Measurements from ENCODE around the gene ZNF653. TPM values are rescaled to one million over a fixed set of nuclear protein-coding genes. Genes with fewer than 3 reads are reported as not detected.
"Not testable (repeated sequence)": the region's sequence is repeated elsewhere in the genome, so short reads cannot be mapped to it uniquely, and the experiment has no call there.

ZNF653 gene
- total RNA-seq, 1 donor from 2014 or later = 14.1 TPM

DNA sequence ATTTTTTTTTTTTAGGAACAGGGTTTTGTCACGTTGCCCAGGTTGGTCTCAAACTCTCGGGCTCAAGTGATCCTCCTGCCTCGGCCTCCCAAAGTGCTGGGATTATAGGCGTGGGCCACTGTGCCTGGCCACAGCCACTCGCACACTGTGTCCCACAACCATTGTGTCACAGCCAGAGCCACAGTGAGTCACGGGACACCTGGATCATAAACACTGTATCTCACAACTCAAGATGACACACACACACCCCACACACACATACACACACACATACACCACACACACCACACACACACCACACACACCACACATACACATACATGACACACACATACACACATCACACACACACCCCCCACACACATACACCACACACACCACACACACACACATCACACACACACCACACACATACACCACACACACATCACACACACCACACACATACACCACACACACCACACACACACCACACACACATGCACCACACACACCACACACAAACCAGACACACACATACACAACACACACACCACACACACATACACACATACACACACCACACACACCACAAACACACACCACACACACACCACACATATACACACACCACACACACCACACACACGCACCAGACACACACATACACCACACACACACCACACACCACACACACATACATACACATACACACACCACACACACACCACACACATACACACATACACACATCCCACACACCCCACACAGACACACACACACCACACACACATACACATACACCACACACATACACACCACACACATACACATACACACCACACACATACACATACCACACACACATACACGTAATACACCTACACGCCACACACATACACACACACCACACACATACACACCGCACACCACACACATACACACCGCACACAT lies 41.0 kb downstream of the ZNF653 start:
- H3K4me3 Mint-ChIP-seq = no peak overlapping the region
- H3K27ac Mint-ChIP-seq = no peak overlapping the region
- no peaks in the 10 kb centered on the region for H3K4me1 Mint-ChIP-seq
- TF ChIP-seq, protein P1, sequence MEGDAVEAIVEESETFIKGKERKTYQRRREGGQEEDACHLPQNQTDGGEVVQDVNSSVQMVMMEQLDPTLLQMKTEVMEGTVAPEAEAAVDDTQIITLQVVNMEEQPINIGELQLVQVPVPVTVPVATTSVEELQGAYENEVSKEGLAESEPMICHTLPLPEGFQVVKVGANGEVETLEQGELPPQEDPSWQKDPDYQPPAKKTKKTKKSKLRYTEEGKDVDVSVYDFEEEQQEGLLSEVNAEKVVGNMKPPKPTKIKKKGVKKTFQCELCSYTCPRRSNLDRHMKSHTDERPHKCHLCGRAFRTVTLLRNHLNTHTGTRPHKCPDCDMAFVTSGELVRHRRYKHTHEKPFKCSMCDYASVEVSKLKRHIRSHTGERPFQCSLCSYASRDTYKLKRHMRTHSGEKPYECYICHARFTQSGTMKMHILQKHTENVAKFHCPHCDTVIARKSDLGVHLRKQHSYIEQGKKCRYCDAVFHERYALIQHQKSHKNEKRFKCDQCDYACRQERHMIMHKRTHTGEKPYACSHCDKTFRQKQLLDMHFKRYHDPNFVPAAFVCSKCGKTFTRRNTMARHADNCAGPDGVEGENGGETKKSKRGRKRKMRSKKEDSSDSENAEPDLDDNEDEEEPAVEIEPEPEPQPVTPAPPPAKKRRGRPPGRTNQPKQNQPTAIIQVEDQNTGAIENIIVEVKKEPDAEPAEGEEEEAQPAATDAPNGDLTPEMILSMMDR (IDR thresholded peaks at IDR 0.05) = no peak
- CTCF ChIA-PET = no interaction called here
- no peak for DNase-seq
- intact Hi-C loops (cut with micrococcal nuclease) = no loop called here
- H3K9me3 Mint-ChIP-seq = no peaks in the 10 kb centered on the region
- no peaks in the 10 kb centered on the region for H3K36me3 Mint-ChIP-seq (ENCODE audit: low read depth)
- H3K27me3 Mint-ChIP-seq = peaks cover 10% of the 10 kb centered on the region
- POLR2A ChIA-PET = no interaction called here
- no peak for ATAC-seq (ENCODE audit: low read depth)

DNA sequence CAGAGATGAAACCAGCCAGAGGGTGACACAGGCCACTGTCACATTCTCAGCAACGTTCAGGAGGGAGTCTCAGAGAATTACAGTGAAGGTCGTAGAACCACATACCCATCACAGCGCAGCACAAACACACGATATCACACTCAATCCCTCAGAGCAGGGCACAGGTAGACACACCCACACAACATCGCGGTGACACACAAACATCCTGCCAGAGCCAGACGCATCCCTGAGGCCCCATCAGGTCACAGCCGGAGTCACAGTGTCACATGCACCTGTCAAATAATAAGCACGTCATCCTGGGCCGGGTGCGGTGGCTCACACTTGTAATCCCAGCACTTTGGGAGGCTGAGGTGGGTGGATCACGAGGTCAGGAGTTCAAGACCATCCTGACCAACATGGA lies 42.2 kb downstream of the ZNF653 start:
- ATAC-seq (ENCODE audit: low read depth) (no peak), DNase-seq (no peak)
- TF ChIP-seq, protein P1 (IDR thresholded peaks at IDR 0.05) = no peak
- Mint-ChIP-seq H3K27ac (no peak overlapping the region), H3K36me3 (ENCODE audit: low read depth) (no peaks in the 10 kb centered on the region), H3K9me3 (no peaks in the 10 kb centered on the region), H3K4me1 (no peaks in the 10 kb centered on the region), H3K27me3 (peaks cover 11% of the 10 kb centered on the region), H3K4me3 (no peak overlapping the region)
- intact Hi-C loops (cut with micrococcal nuclease) = no loop called here
- ChIA-PET CTCF (no interaction called here), POLR2A (no interaction called here)

DNA sequence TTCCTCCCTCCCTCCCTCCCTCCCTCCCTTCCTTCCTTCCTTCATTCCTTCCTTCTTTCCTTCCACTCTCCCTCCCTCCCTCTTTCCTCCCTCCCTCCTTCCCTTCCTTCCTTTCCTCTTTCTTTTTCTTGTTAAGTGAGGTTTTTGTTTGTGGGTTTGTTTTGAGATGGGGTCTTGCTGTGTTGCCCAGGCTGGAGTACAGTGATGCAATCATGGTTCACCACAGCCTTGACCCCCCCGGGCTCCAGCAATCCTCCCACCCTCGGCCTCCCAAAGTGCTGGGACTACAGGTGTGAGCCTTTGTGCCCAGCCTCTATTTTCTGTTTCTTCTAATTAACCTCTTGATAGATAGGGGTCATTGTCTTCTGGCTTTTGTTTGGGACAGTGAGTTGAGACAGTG lies 44.2 kb downstream of the ZNF653 start:
- Mint-ChIP-seq H3K9me3 (no peaks in the 10 kb centered on the region), H3K27ac (no peak overlapping the region), H3K27me3 (peaks cover 13% of the 10 kb centered on the region), H3K4me1 (no peaks in the 10 kb centered on the region), H3K4me3 (no peak overlapping the region), H3K36me3 (ENCODE audit: low read depth) (no peaks in the 10 kb centered on the region)
- ATAC-seq (ENCODE audit: low read depth) (no peak), DNase-seq (no peak)
- TF ChIP-seq, protein P1 (IDR thresholded peaks at IDR 0.05) = no peak
- ChIA-PET CTCF (no interaction called here), POLR2A (no interaction called here)
- intact Hi-C loops (cut with micrococcal nuclease) = no loop called here

DNA sequence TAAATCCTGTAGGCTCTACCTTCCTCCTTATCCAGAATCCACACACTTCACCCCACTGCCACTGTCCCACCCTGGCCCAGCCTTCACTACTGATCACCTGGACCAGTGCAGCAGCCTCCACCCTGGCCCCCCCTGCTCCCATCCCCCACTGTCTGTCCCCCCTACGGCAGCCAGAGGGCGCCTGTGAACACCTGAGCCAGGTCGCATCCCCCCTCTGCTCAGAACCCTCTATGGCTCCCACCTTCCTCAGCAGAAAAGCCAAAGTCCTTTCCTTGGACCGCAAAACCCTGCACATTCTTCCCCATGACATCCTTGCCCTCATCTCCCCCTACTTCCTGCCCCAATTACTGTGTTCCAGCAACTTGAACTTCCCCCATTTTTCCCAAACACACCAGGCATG lies 45.4 kb downstream of the ZNF653 start:
- CTCF ChIA-PET = no interaction called here
- H3K27me3 Mint-ChIP-seq = peaks cover 8% of the 10 kb centered on the region
- no peak overlapping the region for H3K4me3 Mint-ChIP-seq
- intact Hi-C loops (cut with micrococcal nuclease) = no loop called here
- DNase-seq = no peak
- H3K9me3 Mint-ChIP-seq = no peaks in the 10 kb centered on the region
- TF ChIP-seq, protein P1 (IDR thresholded peaks at IDR 0.05) = no peak
- POLR2A ChIA-PET = no interaction called here
- no peak overlapping the region for H3K27ac Mint-ChIP-seq
- no peaks in the 10 kb centered on the region for H3K36me3 Mint-ChIP-seq (ENCODE audit: low read depth)
- ATAC-seq (ENCODE audit: low read depth) = no peak
- no peaks in the 10 kb centered on the region for H3K4me1 Mint-ChIP-seq

DNA sequence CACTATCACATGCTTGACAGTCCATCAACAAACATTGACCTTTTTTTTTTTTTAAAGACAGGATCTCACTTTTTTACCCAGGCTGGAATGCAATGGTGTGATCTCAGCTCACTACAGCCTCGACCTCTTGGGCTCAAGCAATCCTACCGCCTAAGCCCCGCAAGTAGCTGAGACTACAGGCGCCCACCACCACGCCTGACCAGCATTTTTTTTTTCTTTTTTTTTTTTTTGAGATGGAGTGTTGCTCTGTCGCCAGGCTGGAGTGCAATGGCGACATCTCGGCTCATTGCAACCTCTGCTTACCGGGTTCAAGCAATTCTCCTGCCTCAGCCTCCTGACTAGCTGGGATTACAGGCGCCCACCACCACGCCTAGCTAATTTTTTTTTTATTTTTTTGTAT lies 46.7 kb downstream of the ZNF653 start:
- H3K9me3 Mint-ChIP-seq, POLR2A ChIA-PET: not testable (repeated sequence)

More for the DNA sequence above, 46.7 kb downstream of the ZNF653 start:
- intact Hi-C loops (cut with micrococcal nuclease); H3K27me3 Mint-ChIP-seq; ATAC-seq (ENCODE audit: low read depth); DNase-seq; H3K4me1 Mint-ChIP-seq; H3K27ac Mint-ChIP-seq; H3K4me3 Mint-ChIP-seq; H3K36me3 Mint-ChIP-seq (ENCODE audit: low read depth): not testable (repeated sequence)
- CTCF ChIA-PET = interaction anchor here (0.7 kb wide), 1 partner anchor 29 kb away, joined by 3 read pairs; no protein-coding TSS in a partner anchor
